Ovary (tissue), 9 donors: ENCODE measurements around the gene POC1B. TPM values are rescaled to one million over a fixed set of nuclear protein-coding genes. Genes with fewer than 3 reads are reported as not detected.

Experiments
- DNase-seq, 5 donors: peaks; one replicate each; pipeline ENCODE4 v3.0.0-alpha.2; 2019 to 2020
- H3K27ac ChIP-seq, 2 donors: fragments of 200-600 bp; one replicate each; pipeline versions ENCODE4 v1.5.1 to v1.8.0; 2019 to 2022
- H3K27me3 ChIP-seq: fragments of 200-600 bp; one replicate; pipeline ENCODE4 v1.8.0; 2022
- H3K36me3 ChIP-seq: fragments of 200-600 bp; sonication (generic); one replicate; pipeline ENCODE4 v1.5.1; 2019
- H3K4me1 ChIP-seq: one replicate; pipeline ENCODE4 v1.8.1; 2013; ENCODE audit warnings: mild to moderate bottlenecking, moderate library complexity; ENCODE audit not compliant: insufficient read depth
- H3K4me3 ChIP-seq: fragments of 200-600 bp; sonication (generic); one replicate; pipeline ENCODE4 v1.5.1; 2017
- H3K9me3 ChIP-seq, 2 donors: fragments of 200-600 bp in 1 of 2; sonication (generic) in 1 of 2; one replicate each; pipeline versions ENCODE4 v1.5.1 to v1.8.1; 2013 to 2019; ENCODE audit warnings: mild to moderate bottlenecking in 1 of 2, moderate library complexity in 1 of 2
- CTCF ChIP-seq, 3 donors: fragments of 450-650 bp in 2 of 3; fragments of 200-600 bp in 1 of 3; IDR thresholded peaks; one replicate each; pipeline versions ENCODE4 v1.5.1 to v1.8.0; 2016 to 2022; ENCODE audit warnings: antibody characterized with exemption in 3 of 3, mild to moderate bottlenecking in 1 of 3
- EP300 ChIP-seq: sonication (generic); formaldehyde crosslinking; IDR thresholded peaks from one replicate; pipeline ENCODE4 v1.6.1; 2017; ENCODE audit warnings: antibody characterized with exemption
- POLR2A ChIP-seq: fragments of 450-650 bp; IDR thresholded peaks from one replicate; pipeline ENCODE4 v1.6.1; 2017; ENCODE audit warnings: antibody characterized with exemption, mild to moderate bottlenecking, moderate library complexity
- WGBS, 3 donors: extraction: QIAGEN DNeasy Blood & Tissue Kit in 1 of 3; methylation state at CpG; one replicate each; pipeline versions ENCODE4 v1.1.5 to v1.1.7; 2013 to 2017; 5-methylcytosine and 5-hydroxymethylcytosine counted together
- intact Hi-C, 4 donors: fragments of 100-400 bp; cut with DNase I; formaldehyde crosslinking; loops; one replicate each; pipeline versions ENCODE4 v1.11.0 to v1.15.1; 2022 to 2023
- polyA plus RNA-seq, 2 donors: library from polyadenylated mRNA; stranded (reverse); fragments of 200-250 nt in 1 of 2; fragments of 350-450 nt in 1 of 2; fragmentation: Illumina TruSeq in 1 of 2; extraction: RNeasy Lipid Tissue Mini Kit (QIAGEN cat#74804) in 1 of 2; gene quantifications; one replicate each; pipeline ENCODE4 v1.2.3, GENCODE V29; 2013 to 2014
- total RNA-seq, 7 donors: library from RNA; depleted of rRNA in 2 of 7; stranded (reverse); fragments of >200 nt in 2 of 7; fragmentation: NEBNext Ultra II Directional in 3 of 7; extraction: Animal tissue kit (Norgen Biotek cat#: 25700) in 3 of 7; gene quantifications; one replicate each; pipeline versions ENCODE4 v1.1.0 to v1.2.4, GENCODE V29; 2016 to 2023
- donor health status: DM: no; HTN: no; CAD: no; lungs with moderate emphysema.
- donor health status: DM: no; HTN: no; CAD: no.
- donor health status: Bipolar disorder and iron deficiency.
- donor health status: DM: yes; HTN: yes; CAD: no.
- donor health status: DM: no; HTN: no; CAD: no.
- donor health status: DM: yes; HTN: yes; CAD: no.

POC1B gene
- total and polyA plus RNA-seq, 9 donors = 8.5 to 29.2 (median 13.8) TPM

- H3K9me3 ChIP-seq = no peaks in the 10 kb centered on the region
- no peak overlapping the region for H3K4me3 ChIP-seq
- no peak overlapping the region for H3K27ac ChIP-seq
- DNase-seq = no peak
- H3K4me1 ChIP-seq = peaks cover 3% of the 10 kb centered on the region
- TF ChIP-seq CTCF (IDR thresholded peaks at IDR 0.05) = no peak
- no peaks in the 10 kb centered on the region for H3K36me3 ChIP-seq
- H3K27me3 ChIP-seq = no peaks in the 10 kb centered on the region
- WGBS, 3 donors = 94 to 98% (median 96%) methylated on average over 2 of the region's 2 CpGs
- intact Hi-C loops = no loop called here
Observed at GRCh38 chr12:89542236-89542635, 16.4 kb upstream of the POC1B start.

DNA sequence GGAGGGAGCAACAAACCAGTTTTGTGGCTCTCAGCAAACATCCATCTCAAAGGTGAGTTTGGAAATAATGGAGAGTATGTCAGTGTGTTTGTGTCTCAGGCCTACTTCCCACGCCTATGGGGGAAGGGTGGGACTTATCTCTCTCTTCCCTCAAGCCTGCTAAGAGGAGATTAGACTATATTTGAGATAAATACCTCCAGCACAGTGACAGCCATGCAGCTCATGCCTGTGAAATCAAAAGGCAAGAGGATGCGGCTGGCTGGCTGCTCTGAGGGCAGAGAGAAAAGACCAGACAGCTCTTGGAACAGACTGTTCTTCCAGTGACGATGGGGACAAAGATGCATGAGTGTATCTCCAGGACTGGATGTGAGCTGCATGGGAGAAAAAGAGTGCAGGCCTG, 14.7 kb upstream of the POC1B start:
- Histone ChIP-seq H3K36me3 (no peaks in the 10 kb centered on the region), H3K27ac (no peak overlapping the region), H3K4me1 (peaks cover 3% of the 10 kb centered on the region), H3K4me3 (no peak overlapping the region), H3K9me3 (no peaks in the 10 kb centered on the region), H3K27me3 (no peaks in the 10 kb centered on the region)
- no peak for DNase-seq
- no peak for TF ChIP-seq POLR2A
- TF ChIP-seq EP300 = no peak
- TF ChIP-seq CTCF (IDR thresholded peaks at IDR 0.05) = no peak
- WGBS, 3 donors = 71 to 95% (median 88%) methylated on average over 3 of the region's 3 CpGs
- intact Hi-C loops = no loop called here

DNA sequence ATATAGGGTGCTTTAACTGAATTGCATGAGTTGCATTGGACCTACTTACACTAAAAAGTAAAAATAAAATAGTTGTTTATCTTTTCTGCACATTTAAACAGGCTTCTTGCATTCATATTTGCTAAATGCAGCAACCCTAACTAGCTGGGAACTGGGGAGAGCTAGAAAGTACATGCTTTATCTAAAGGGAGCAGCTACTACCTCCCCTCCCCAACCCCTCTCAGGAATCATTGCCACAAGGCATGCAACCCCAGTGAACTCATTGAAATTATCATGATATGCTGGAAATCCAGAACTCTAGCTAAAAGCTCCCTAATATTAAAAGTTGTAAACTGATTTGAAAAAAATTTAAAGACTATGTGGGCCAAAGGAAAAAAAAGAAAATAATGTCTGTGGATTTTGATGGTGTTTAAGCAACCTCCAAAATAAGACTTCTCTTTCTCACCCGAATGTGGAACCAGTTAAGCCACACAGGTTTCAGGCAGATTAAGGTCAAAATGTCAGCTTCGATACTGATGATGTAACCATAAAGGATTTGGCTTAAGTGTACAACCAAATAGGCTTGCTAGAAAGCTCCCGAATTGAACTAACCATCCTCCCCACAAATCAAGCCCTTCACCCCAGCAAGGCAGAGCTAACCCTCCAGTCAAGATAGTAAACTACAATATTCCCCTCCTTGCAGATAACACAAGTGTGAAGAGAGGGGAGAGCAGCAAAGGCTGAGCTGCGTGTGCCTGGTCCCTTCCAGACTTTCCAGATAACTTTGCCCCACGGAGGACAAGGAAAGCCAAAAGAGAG, 13.8 kb upstream of the POC1B start:
- H3K27me3 ChIP-seq = no peaks in the 10 kb centered on the region
- TF ChIP-seq EP300 = no peak
- no peak for TF ChIP-seq POLR2A
- TF ChIP-seq CTCF (IDR thresholded peaks at IDR 0.05) = no peak
- WGBS, 3 donors = 72 to 85% (median 82%) methylated on average over 5 of the region's 5 CpGs
- no peak overlapping the region for H3K27ac ChIP-seq
- H3K4me1 ChIP-seq = peaks cover 2% of the 10 kb centered on the region
- H3K36me3 ChIP-seq = no peaks in the 10 kb centered on the region
- H3K9me3 ChIP-seq = no peaks in the 10 kb centered on the region
- H3K4me3 ChIP-seq = no peak overlapping the region
- no peak for DNase-seq
- intact Hi-C loops = no loop called here

- Histone ChIP-seq H3K4me3 (no peak overlapping the region), H3K27ac (no peak overlapping the region), H3K4me1 (peaks cover 2% of the 10 kb centered on the region), H3K36me3 (no peaks in the 10 kb centered on the region), H3K9me3 (no peaks in the 10 kb centered on the region), H3K27me3 (no peaks in the 10 kb centered on the region)
- no peak for TF ChIP-seq EP300
- TF ChIP-seq POLR2A = no peak
- TF ChIP-seq CTCF (IDR thresholded peaks at IDR 0.05) = no peak
- intact Hi-C loops = no loop called here
- DNase-seq = no peak
- 93 to 96% (median 95%) methylated on average over 4 of the region's 4 CpGs for WGBS, 3 donors
Observed at GRCh38 chr12:89538897-89539296, 13.1 kb upstream of the POC1B start.
